AG09319 (cell line): ENCODE results near the gene SEC14L6.

Experiments used
- DNase-seq: peaks from one replicate; pipeline ENCODE4 v3.0.0-alpha.2; 2010; ENCODE audit warnings: low read depth; ENCODE audit errors: extremely low read depth
- CTCF ChIP-seq: IDR thresholded peaks from 2 replicates; pipeline ENCODE4 v1.5.1; 2011; ENCODE audit warnings: low read depth, mild to moderate bottlenecking, inconsistent platforms, low read length, moderate library complexity

SEC14L6 gene

GRCh38 chr22:30506507-30506968 lies 40.0 kb downstream of the SEC14L6 start:
- no peak for DNase-seq
- TF ChIP-seq CTCF: no peak

- DNase-seq: no peak
- TF ChIP-seq CTCF: no peak
These were observed 43.0 kb downstream of the SEC14L6 start for GRCh38 chr22:30503551-30503950.

- no peak for TF ChIP-seq CTCF
These were observed 43.6 kb downstream of the SEC14L6 start for GRCh38 chr22:30502911-30503310.

GRCh38 chr22:30502153-30502552 lies 44.4 kb downstream of the SEC14L6 start:
- DNase-seq: no peak
- no peak for TF ChIP-seq CTCF

More at GRCh38 chr22:30502911-30503310, 43.6 kb downstream of the SEC14L6 start:
- no peak for DNase-seq

- no peak for DNase-seq
- no peak for TF ChIP-seq CTCF
These were observed 45.9 kb downstream of the SEC14L6 start for GRCh38 chr22:30500628-30501027.

- DNase-seq: no peak
- no peak for TF ChIP-seq CTCF
These were observed 48.9 kb downstream of the SEC14L6 start for GRCh38 chr22:30497466-30498150.

- TF ChIP-seq CTCF: no peak
- no peak for DNase-seq
These were observed 51.3 kb downstream of the SEC14L6 start for GRCh38 chr22:30495041-30495784.
